ENCODE data around the gene GSTA4. TPM values are rescaled to one million over a fixed set of nuclear protein-coding genes. Genes with fewer than 3 reads are reported as not detected.

Gene GSTA4
- total and polyA plus RNA-seq, 2 of the 8 experiments (the other 6 are each of a cell fraction or from before 2014, with no cell fraction given): 13.9 to 21.6 TPM

DNA sequence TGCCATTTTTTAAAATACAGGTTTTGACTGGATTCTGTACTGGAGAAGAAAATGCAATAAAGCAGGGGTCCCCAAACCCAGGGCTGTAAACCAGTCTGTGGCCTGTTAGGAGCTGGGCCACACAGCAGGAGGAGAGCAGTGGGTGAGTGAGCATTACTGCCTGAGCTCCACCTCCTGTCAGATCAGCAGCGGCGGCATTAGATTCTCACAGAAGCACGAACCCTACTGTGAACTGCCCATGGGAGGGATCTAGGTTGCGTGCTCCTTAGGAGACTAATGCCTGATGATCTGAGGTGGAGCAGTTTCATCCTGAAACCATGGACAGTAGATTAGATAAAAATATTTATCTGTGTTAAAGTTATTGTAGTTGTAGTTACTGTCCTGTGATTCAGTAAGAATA lies 49.0 kb upstream of the GSTA4 start:
- Histone ChIP-seq H2BK12ac (ENCODE audit: low read depth, low read length) (no peak overlapping the region), H3K4me1 (replicated peaks in 1 of 4; ENCODE audit: control insufficient read depth in 3 of 4, insufficient read depth in 4 of 4, low read length in 3 of 4) (peaks cover 0 to 9% (median 5%) of the 10 kb centered on the region in 4 experiments; a peak in 4 of 7 replicates), H3K23ac (ENCODE audit: insufficient read length) (no peak overlapping the region), H3K56ac (replicated peaks; ENCODE audit: insufficient read length, low read depth, low read length) (no peak overlapping the region), H3K9me3 (ENCODE audit: insufficient read depth in 2 of 2, low read depth in 1 of 2, low read length in 1 of 2) (no peaks in the 10 kb centered on the region), H4K91ac (replicated peaks; ENCODE audit: insufficient read length, low read length) (no peak overlapping the region), H2BK15ac (ENCODE audit: low read length) (no peak overlapping the region), H2BK120ac (replicated peaks; ENCODE audit: low read depth, low read length) (no peak overlapping the region), H3K27ac (ENCODE audit: low read depth, low read length) (no peak overlapping the region), H3K4ac (replicated peaks; ENCODE audit: insufficient read length, low read depth, low read length) (no peak overlapping the region), H2AK5ac (ENCODE audit: low read depth, low read length) (no peak overlapping the region), H3K9ac (replicated peaks in 1 of 4; ENCODE audit: extremely low read depth in 1 of 4, low read depth in 3 of 4, low read length in 3 of 4) (no peak overlapping the region), H3K4me2 (ENCODE audit: insufficient read depth in 1 of 2, low read depth in 2 of 2, low read length in 2 of 2) (peak overlapping the region in 1 of 2 experiments; percentile 37; a peak in 2 of 4 replicates), H2AFZ (ENCODE audit: low read length) (no peak overlapping the region), H4K20me1 (replicated peaks in 1 of 2; ENCODE audit: control insufficient read depth in 1 of 2, insufficient read depth in 2 of 2, low read length in 2 of 2) (no peaks in the 10 kb centered on the region), H4K5ac (ENCODE audit: insufficient read length, low read depth, low read length) (no peak overlapping the region), H3K27me3 (replicated peaks in 1 of 4; ENCODE audit: control insufficient read depth in 3 of 4, extremely low read depth in 1 of 4, insufficient read depth in 3 of 4, low read length in 3 of 4) (no peaks in the 10 kb centered on the region), H3K4me3 (ENCODE audit: extremely low read depth in 1 of 4, insufficient read depth in 2 of 4, low read depth in 3 of 4, low read length in 4 of 4) (no peak overlapping the region), H3K23me2 (ENCODE audit: low read depth, low read length) (no peaks in the 10 kb centered on the region), H4K8ac (ENCODE audit: extremely low read depth, insufficient read depth, low read length) (no peak overlapping the region), H2BK20ac (ENCODE audit: low read length) (no peak overlapping the region), H2BK5ac (ENCODE audit: low read depth, low read length) (no peak overlapping the region), H3K18ac (ENCODE audit: extremely low read depth, low read length) (no peak overlapping the region), H3K79me2 (ENCODE audit: control insufficient read depth in 1 of 2, insufficient read depth in 2 of 2, low read length in 2 of 2) (no peaks in the 10 kb centered on the region), H3K79me1 (ENCODE audit: low read depth, low read length) (no peaks in the 10 kb centered on the region), H3K14ac (ENCODE audit: insufficient read length) (no peak overlapping the region), H3K36me3 (ENCODE audit: control insufficient read depth in 2 of 4, insufficient read depth in 4 of 4, low read length in 3 of 4) (peaks cover 0 to 15% (median 5%) of the 10 kb centered on the region in 4 experiments; a peak in 5 of 8 replicates)
- ChIA-PET CTCF (ENCODE audit: partially characterized antibody) (interaction anchor here (1.1 to 1.7 kb wide), 4 partner anchors 10 to 49 kb away, joined by 3 to 5 read pairs (median 4); partner anchors contain the start of gene GSTA4), POLR2A (ENCODE audit: partially characterized antibody) (interaction anchor here (1.0 kb wide), 1 partner anchor 49 kb away, joined by 3 read pairs; the partner anchor contains the start of gene GSTA4)
- DNase-seq (ENCODE audit: low read depth in 1 of 2, low spot score in 2 of 2) (no peak), FAIRE-seq (no peak)
- WGBS, 2 experiments (ENCODE audit: extremely low coverage in 1 of 2, insufficient coverage in 1 of 2, insufficient read length in 1 of 2, insufficient replicate concordance in 2 of 2, low coverage in 1 of 2, low lambda C conversion rate in 2 of 2, missing lambda C conversion rate in 1 of 2): 27% methylated on average over 4 of the region's 4 CpGs; no CpG with 5 or more reads in 1 of the 2 experiments
- no peak for TF ChIP-seq NANOG (IDR thresholded peaks at IDR 0.05; ENCODE audit: insufficient read depth, low read depth, low read length, poor library complexity, severe bottlenecking)
- TF ChIP-seq RXRA (IDR thresholded peaks at IDR 0.05; ENCODE audit: insufficient read depth, low read depth, low read length): no peak
- no peak for TF ChIP-seq SP2 (IDR thresholded peaks at IDR 0.05; ENCODE audit: low read length)
- TF ChIP-seq HDAC2 (IDR thresholded peaks at IDR 0.05; ENCODE audit: borderline replicate concordance in 1 of 2, low read depth in 2 of 2, low read length in 2 of 2): no peak
- no peak for TF ChIP-seq SP4 (IDR thresholded peaks at IDR 0.05; ENCODE audit: low read length)
- TF ChIP-seq GTF2F1 (IDR thresholded peaks at IDR 0.05; ENCODE audit: borderline replicate concordance, low read depth, low read length): no peak
- no peak for TF ChIP-seq TCF12 (IDR thresholded peaks at IDR 0.05; ENCODE audit: low read depth, low read length)
- no peak for TF ChIP-seq NRF1 (IDR thresholded peaks at IDR 0.05; ENCODE audit: low read depth, low read length)
- TF ChIP-seq, protein P1, sequence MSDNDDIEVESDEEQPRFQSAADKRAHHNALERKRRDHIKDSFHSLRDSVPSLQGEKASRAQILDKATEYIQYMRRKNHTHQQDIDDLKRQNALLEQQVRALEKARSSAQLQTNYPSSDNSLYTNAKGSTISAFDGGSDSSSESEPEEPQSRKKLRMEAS (IDR thresholded peaks at IDR 0.05): no peak
- no peak for TF ChIP-seq POU5F1 (IDR thresholded peaks at IDR 0.05; ENCODE audit: low read depth, low read length)
- no peak for TF ChIP-seq EZH2 (IDR thresholded peaks at IDR 0.05; ENCODE audit: low read depth, low read length, severe bottlenecking)
- no peak for TF ChIP-seq PHF8 (conservative IDR thresholded peaks at IDR 0.05; ENCODE audit: low read depth, low read length)
- no peak for TF ChIP-seq BRCA1 (IDR thresholded peaks at IDR 0.05; ENCODE audit: low read depth, low read length)
- TF ChIP-seq SIX5 (IDR thresholded peaks at IDR 0.05; ENCODE audit: low read depth, low read length): no peak

Measured in H1 (cell line).